K562 (cell line): ENCODE results near the gene OR10J4. TPM values are rescaled to one million over a fixed set of nuclear protein-coding genes. Genes with fewer than 3 reads are reported as not detected.

Experiments used
- CHD7 ChIP-seq: fragments of 200-600 bp; sonication (generic); IDR thresholded peaks from one replicate; pipeline ENCODE4 v1.6.1; 2012; ENCODE audit warnings: mild to moderate bottlenecking, low read depth, low read length, inconsistent platforms
- CREB3 ChIP-seq: fragments of 450-650 bp; conservative IDR thresholded peaks from 2 replicates; pipeline ENCODE4 v1.6.1; 2016; ENCODE audit warnings: missing genetic modification characterization, low read depth, mild to moderate bottlenecking, missing compliant biosample characterization, moderate library complexity
- FOXA1 ChIP-seq: fragments of 450-650 bp; IDR thresholded peaks from 2 replicates; pipeline ENCODE4 v1.6.1; 2016; ENCODE audit warnings: mild to moderate bottlenecking, borderline replicate concordance
- GATA2 ChIP-seq: sonication (generic); formaldehyde crosslinking; IDR thresholded peaks from 2 replicates; pipeline ENCODE4 v1.4.0; 2020; ENCODE audit warnings: mild to moderate bottlenecking, missing genetic modification reagents
- LEF1 ChIP-seq: fragments of 450-650 bp; IDR thresholded peaks from 2 replicates; pipeline ENCODE4 v1.6.1; 2016; ENCODE audit warnings: mild to moderate bottlenecking
- MCM5 ChIP-seq: fragments of 450-650 bp; IDR thresholded peaks from 2 replicates; pipeline ENCODE4 v1.6.1; 2016; ENCODE audit warnings: low read depth
- NFATC3 ChIP-seq: fragments of 450-650 bp; IDR thresholded peaks from 2 replicates; pipeline ENCODE4 v1.6.1; 2017; ENCODE audit warnings: mild to moderate bottlenecking
- POLR2B ChIP-seq: fragments of 450-650 bp; IDR thresholded peaks from 2 replicates; pipeline ENCODE4 v1.6.1; 2018; ENCODE audit warnings: low read depth; ENCODE audit not compliant: partially characterized antibody
- PTRF ChIP-seq: fragments of 450-650 bp; IDR thresholded peaks from 2 replicates; pipeline ENCODE4 v1.6.1; 2016; ENCODE audit warnings: mild to moderate bottlenecking, missing genetic modification characterization, missing compliant biosample characterization
- SNAPC5 ChIP-seq: fragments of 250-450 bp; sonication (Bioruptor Pico); IDR thresholded peaks from 2 replicates; pipeline ENCODE4 v1.8.0; 2021; ENCODE audit warnings: moderate library complexity, mild to moderate bottlenecking, inconsistent platforms
- SRSF9 ChIP-seq: fragments of 200-400 bp; formaldehyde crosslinking; IDR thresholded peaks from 2 replicates; pipeline ENCODE4 v1.6.1; 2017; ENCODE audit warnings: low read depth, low read length, borderline replicate concordance
- ZBTB17 ChIP-seq: fragments of 450-650 bp; formaldehyde crosslinking; IDR thresholded peaks from 2 replicates; pipeline ENCODE4 v1.4.0; 2020; ENCODE audit warnings: mild to moderate bottlenecking
- ZHX1 ChIP-seq: fragments of 150-350 bp; conservative IDR thresholded peaks from 2 replicates; pipeline ENCODE4 v1.6.1; 2014; ENCODE audit warnings: low read length
- ZNF75A ChIP-seq: fragments of 450-650 bp; formaldehyde crosslinking; IDR thresholded peaks from 2 replicates; pipeline ENCODE4 v1.4.0; 2020; ENCODE audit warnings: mild to moderate bottlenecking
- ZSCAN29 ChIP-seq: fragments of 450-650 bp; IDR thresholded peaks from 2 replicates; pipeline ENCODE4 v1.6.1; 2017
- polyA plus RNA-seq, 8 experiments: library from polyadenylated mRNA; depleted of rRNA in 4 of 8; stranded (reverse) in 5 of 8; unstranded in 3 of 8; fragments of >200 nt; fragmentation: Nextera tagmentation in 2 of 8; fragmentation: Illumina TruSeq in 1 of 8; extraction: Ambion mirVana in 2 of 8; extraction: Trizol in 1 of 8; gene quantifications; 2 replicates each; pipeline versions ENCODE4 v1.2.1 to v1.2.3, GENCODE V29; 2011 to 2014; ENCODE audit warnings: inconsistent platforms in 1 of 8, missing spikeins in 1 of 8
- total RNA-seq, 7 experiments: library from RNA; depleted of rRNA in 6 of 7; stranded (reverse); fragments of >200 nt in 6 of 7; fragmentation: Illumina TruSeq in 2 of 7; extraction: Trizol in 2 of 7; gene quantifications; 2 replicates each; pipeline versions ENCODE4 v1.2.1 to v1.2.3, GENCODE V29; 2011 to 2021; ENCODE audit warnings: low replicate concordance in 1 of 7

The OR10J4 gene
- total and polyA plus RNA-seq, 9 of the 15 experiments (the other 6 are each of a cell fraction or from before 2014, with no cell fraction given), result not detected

GRCh38 chr1:159439422-159439821 lies 7.4 kb downstream of the OR10J4 start, which contains the start of gene OR10J1 (continued):
- TF ChIP-seq CHD7 (no peak), NFATC3 (no peak), LEF1 (no peak), ZBTB17 (CRISPR knock-in tag) (no peak), ZNF75A (CRISPR knock-in tag) (no peak), ZSCAN29 (no peak), PTRF (tag) (no peak), MCM5 (no peak), ZHX1 (no peak), GATA2 (CRISPR knock-in tag) (no peak), FOXA1 (no peak), SRSF9 (no peak), POLR2B (no peak), CREB3 (tag) (no peak), SNAPC5 (CRISPR knock-in tag) (no peak)
- TF ChIP-seq, all 486 proteins: peak for 0
